NCI-H2107 treated with DMSO at 0.1 percent for 48 hours (cell line): ENCODE measurements around the gene PPM1M.
"Not testable (repeated sequence)": the region's sequence is repeated elsewhere in the genome, so short reads cannot be mapped to it uniquely, and the experiment has no call there.

Experiments
- DNase-seq: peaks from one replicate; lab custom pipeline; 2025; ENCODE audit not compliant: unreplicated experiment; lab: John Stamatoyannopoulos, UW

The PPM1M gene

GRCh38 chr3:52277071-52277964, 31.8 kb downstream of the PPM1M start:
- DNase-seq, result peak; percentile 29

GRCh38 chr3:52277972-52278509, 32.5 kb downstream of the PPM1M start:
- no peak for DNase-seq

GRCh38 chr3:52278510-52279069, 33.0 kb downstream of the PPM1M start, which contains the start of gene WDR82:
Gene WDR82 (minus strand): TSS chr3:52278649. CDS start chr3:52278361, 288 bp downstream.
- peak; percentile 61 for DNase-seq

DNA sequence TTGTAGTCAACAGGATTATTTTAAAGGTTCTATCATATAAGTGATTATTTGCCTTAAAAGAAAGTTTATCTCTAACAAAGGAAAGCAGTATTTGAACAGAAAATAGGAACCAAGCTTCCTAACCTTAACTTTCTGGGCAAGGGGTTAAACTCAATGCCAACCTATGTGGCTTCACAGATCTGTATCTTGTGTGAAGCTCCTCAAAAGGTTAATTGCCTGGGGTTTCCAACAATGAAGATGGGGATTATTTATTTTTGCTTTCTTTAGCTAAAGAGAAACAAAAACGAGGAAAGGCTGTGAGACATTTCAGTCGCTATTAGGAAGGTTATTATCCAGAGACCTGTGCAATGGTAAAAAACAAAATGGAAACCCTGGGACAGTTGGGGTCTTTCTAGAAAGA, 34.0 kb downstream of the PPM1M start:
- DNase-seq, result no peak

GRCh38 chr3:52280050-52280461, 34.5 kb downstream of the PPM1M start:
- peak; percentile 83 for DNase-seq

DNA sequence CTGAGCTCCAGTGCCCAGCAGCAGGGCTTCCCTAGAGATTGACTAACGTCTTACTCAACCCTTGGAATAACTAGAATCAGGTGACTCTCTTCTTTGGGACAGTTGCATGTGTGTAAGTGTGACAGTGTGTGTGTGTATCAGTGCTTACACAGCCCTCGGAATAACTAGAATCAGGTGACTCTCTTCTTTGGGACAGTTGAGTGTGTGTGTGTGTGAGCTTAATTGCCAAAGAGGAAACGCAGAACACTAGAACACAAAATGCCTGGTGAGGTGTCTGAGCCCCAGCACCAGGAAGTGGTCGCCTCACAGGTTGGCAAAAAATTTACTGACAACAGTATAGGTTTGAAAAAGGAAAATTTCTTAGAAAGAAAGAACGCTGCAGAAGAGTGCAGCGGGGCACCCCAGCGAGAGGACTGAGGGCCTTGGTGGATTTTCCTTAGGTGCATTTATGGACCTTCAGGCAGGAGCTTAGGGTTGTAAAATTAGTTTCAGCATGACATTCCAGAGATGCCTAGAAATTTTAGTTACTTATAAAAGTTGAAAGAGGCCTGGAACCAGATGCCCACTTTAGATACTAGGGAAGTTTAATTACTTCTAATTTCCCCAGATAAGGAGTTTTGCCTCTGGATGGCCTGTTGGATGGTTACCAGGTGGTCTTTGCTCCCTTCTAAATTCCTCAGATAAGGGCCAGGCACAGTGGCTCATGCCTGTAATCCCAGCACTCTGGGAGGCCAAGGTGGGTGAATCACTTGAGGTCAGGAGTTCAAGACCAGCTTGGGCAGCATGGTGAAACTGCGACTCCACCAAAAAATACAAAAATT, 36.6 kb downstream of the PPM1M start:
- DNase-seq, result no peak

- DNase-seq, result no peak
Observed at GRCh38 chr3:52283306-52283705, 37.7 kb downstream of the PPM1M start.

- DNase-seq, result not testable (repeated sequence)
Observed at GRCh38 chr3:52284051-52284450, 38.5 kb downstream of the PPM1M start.

DNA sequence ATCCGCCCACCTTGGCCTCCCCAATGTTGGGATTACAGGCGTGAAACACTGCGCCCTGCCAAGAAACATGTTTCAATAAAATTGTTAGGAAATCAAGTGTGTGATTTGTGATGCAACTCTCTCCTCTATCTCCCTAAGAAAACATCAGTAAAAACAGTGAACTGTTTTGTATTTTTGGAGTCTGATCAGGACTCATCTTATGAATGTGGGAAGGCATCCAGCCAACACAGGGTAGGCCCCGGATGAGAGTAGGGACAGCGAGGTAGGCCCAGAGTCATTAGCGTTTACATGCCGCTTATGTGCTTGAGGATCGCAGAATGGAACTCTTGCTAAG, 41.2 kb downstream of the PPM1M start:
- no peak for DNase-seq

GRCh38 chr3:52288674-52289073, 43.1 kb downstream of the PPM1M start:
- DNase-seq, result no peak

DNA sequence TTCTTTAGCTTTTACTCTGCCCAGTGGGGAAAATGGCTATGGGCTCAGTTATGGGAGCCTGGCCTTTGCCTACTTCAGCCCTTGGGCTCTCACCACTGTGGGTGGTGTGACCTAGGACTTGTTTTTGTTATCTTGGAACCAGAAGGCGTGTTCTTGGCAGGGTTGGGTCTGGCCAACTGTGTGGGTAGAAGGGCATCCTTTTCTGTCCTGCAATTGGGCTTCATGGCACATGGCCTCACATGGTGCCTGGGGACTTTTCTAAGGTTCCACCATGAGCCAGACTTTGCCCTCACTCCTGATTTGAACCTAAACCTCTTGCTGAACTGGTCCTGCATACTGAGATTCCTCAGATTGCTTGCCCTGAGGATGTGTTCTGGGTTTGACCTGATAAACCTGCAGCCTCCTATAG, 43.8 kb downstream of the PPM1M start:
- no peak for DNase-seq

GRCh38 chr3:52289747-52290595, 44.4 kb downstream of the PPM1M start:
- no peak for DNase-seq

- no peak for DNase-seq
Observed at GRCh38 chr3:52290596-52291507, 45.3 kb downstream of the PPM1M start.

- DNase-seq, result no peak
Observed at GRCh38 chr3:52291508-52292181, 46.1 kb downstream of the PPM1M start.

DNA sequence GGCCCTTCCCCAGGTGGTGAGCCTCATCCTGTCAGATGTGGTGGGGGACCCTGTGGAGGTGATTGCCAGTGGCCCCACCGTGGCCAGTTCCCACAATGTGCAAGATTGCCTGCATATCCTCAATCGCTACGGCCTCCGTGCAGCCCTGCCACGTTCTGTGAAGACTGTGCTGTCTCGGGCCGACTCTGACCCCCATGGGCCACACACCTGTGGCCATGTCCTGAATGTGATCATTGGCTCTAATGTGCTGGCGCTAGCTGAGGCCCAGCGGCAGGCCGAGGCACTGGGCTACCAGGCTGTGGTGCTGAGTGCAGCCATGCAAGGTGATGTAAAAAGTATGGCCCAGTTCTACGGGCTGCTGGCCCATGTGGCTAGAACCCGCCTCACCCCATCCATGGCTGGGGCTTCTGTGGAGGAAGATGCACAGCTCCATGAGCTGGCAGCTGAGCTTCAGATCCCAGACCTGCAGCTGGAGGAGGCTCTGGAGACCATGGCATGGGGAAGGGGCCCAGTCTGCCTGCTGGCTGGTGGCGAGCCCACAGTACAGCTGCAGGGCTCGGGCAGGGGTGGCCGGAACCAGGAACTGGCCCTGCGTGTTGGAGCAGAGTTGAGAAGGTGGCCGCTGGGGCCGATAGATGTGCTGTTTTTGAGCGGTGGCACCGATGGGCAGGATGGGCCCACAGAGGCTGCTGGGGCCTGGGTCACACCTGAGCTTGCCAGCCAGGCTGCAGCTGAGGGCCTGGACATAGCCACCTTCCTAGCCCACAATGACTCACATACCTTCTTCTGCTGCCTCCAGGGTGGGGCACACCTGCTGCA, 46.9 kb downstream of the PPM1M start:
- no peak for DNase-seq

GRCh38 chr3:52293491-52294319, 48.1 kb downstream of the PPM1M start:
- no peak for DNase-seq
